ENCODE results near the gene TNIK. TPM values are rescaled to one million over a fixed set of nuclear protein-coding genes. Genes with fewer than 3 reads are reported as not detected.

TNIK gene
- total RNA-seq, 1 donor from 2014 or later: 1.1 TPM

GRCh38 chr3:171317171-171317570, 143.0 kb downstream of the TNIK start:
- FAIRE-seq: no peak
- no peak for TF ChIP-seq CTCF (IDR thresholded peaks at IDR 0.05; ENCODE audit: insufficient read depth, low read length, severe bottlenecking)
- Histone ChIP-seq H3K27me3 (ENCODE audit: control insufficient read depth, insufficient read depth, low read length) (no peaks in the 10 kb centered on the region), H3K36me3 (ENCODE audit: control insufficient read depth, insufficient read depth, low read length) (no peaks in the 10 kb centered on the region), H3K4me3 (ENCODE audit: low read depth, low read length) (no peak overlapping the region)
- peak; percentile 29 for DNase-seq (ENCODE audit: low read depth)

- FAIRE-seq: no peak
- no peak for TF ChIP-seq CTCF (IDR thresholded peaks at IDR 0.05; ENCODE audit: insufficient read depth, low read length, severe bottlenecking)
- no peak for DNase-seq (ENCODE audit: low read depth)
- no peak overlapping the region for H3K4me3 ChIP-seq (ENCODE audit: low read depth, low read length)
- no peaks in the 10 kb centered on the region for H3K36me3 ChIP-seq (ENCODE audit: control insufficient read depth, insufficient read depth, low read length)
- no peaks in the 10 kb centered on the region for H3K27me3 ChIP-seq (ENCODE audit: control insufficient read depth, insufficient read depth, low read length)
Measured at GRCh38 chr3:171315919-171316318, 144.3 kb downstream of the TNIK start.

GRCh38 chr3:171315101-171315500, 145.1 kb downstream of the TNIK start:
- DNase-seq (ENCODE audit: low read depth) (no peak), FAIRE-seq (no peak)
- Histone ChIP-seq H3K36me3 (ENCODE audit: control insufficient read depth, insufficient read depth, low read length) (no peaks in the 10 kb centered on the region), H3K4me3 (ENCODE audit: low read depth, low read length) (no peak overlapping the region), H3K27me3 (ENCODE audit: control insufficient read depth, insufficient read depth, low read length) (no peaks in the 10 kb centered on the region)
- TF ChIP-seq CTCF (IDR thresholded peaks at IDR 0.05; ENCODE audit: insufficient read depth, low read length, severe bottlenecking): no peak

- H3K4me3 ChIP-seq (ENCODE audit: low read depth, low read length): no peak overlapping the region
- FAIRE-seq (no peak), DNase-seq (ENCODE audit: low read depth) (no peak)
- H3K27me3 ChIP-seq (ENCODE audit: control insufficient read depth, insufficient read depth, low read length): no peaks in the 10 kb centered on the region
- no peak for TF ChIP-seq CTCF (IDR thresholded peaks at IDR 0.05; ENCODE audit: insufficient read depth, low read length, severe bottlenecking)
- no peaks in the 10 kb centered on the region for H3K36me3 ChIP-seq (ENCODE audit: control insufficient read depth, insufficient read depth, low read length)
Measured at GRCh38 chr3:171314341-171314740, 145.9 kb downstream of the TNIK start.

- DNase-seq (ENCODE audit: low read depth) (no peak), FAIRE-seq (no peak)
- no peaks in the 10 kb centered on the region for H3K36me3 ChIP-seq (ENCODE audit: control insufficient read depth, insufficient read depth, low read length)
- TF ChIP-seq CTCF (IDR thresholded peaks at IDR 0.05; ENCODE audit: insufficient read depth, low read length, severe bottlenecking): no peak
- no peak overlapping the region for H3K4me3 ChIP-seq (ENCODE audit: low read depth, low read length)
- H3K27me3 ChIP-seq (ENCODE audit: control insufficient read depth, insufficient read depth, low read length): no peaks in the 10 kb centered on the region
Measured at GRCh38 chr3:171313702-171314101, 146.5 kb downstream of the TNIK start.

GRCh38 chr3:171312741-171313140, 147.5 kb downstream of the TNIK start:
- Histone ChIP-seq H3K36me3 (ENCODE audit: control insufficient read depth, insufficient read depth, low read length) (no peaks in the 10 kb centered on the region), H3K4me3 (ENCODE audit: low read depth, low read length) (no peak overlapping the region), H3K27me3 (ENCODE audit: control insufficient read depth, insufficient read depth, low read length) (no peaks in the 10 kb centered on the region)
- TF ChIP-seq CTCF (IDR thresholded peaks at IDR 0.05; ENCODE audit: insufficient read depth, low read length, severe bottlenecking): no peak
- FAIRE-seq (no peak), DNase-seq (ENCODE audit: low read depth) (no peak)
